ENCODE results near the gene PRRC2C. TPM values are rescaled to one million over a fixed set of nuclear protein-coding genes. Genes with fewer than 3 reads are reported as not detected.

PRRC2C gene
- polyA plus RNA-seq, 1 donor from 2014 or later = 42.4 TPM

DNA sequence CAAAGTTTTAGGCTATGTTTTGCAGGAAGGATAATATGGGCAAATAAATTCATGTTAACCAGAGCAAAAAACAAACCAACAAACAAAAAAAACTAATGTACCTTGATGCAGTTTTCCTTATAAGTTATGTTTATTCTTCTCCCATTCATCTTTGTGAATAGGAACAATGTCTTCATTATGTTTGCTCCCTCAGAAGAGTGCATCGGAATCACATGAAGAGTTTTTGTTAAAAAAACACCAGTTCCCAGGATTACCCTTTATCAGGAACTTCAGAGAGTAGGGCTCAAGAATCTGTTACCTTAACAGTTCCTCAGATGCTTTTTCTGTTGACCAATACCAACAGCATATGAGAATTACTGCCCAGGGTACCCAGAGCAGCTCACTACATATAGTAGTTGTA lies 14.6 kb upstream of the PRRC2C start:
- no peaks in the 10 kb centered on the region for H3K79me2 ChIP-seq (replicated peaks; ENCODE audit: insufficient read depth, low read length)
- H3K27ac ChIP-seq (ENCODE audit: low read length) = no peak overlapping the region
- no peak overlapping the region for H3K4me2 ChIP-seq (ENCODE audit: low read length)
- no peaks in the 10 kb centered on the region for H3F3A ChIP-seq (ENCODE audit: insufficient read depth, low read length, poor library complexity, severe bottlenecking)
- no peaks in the 10 kb centered on the region for H3K9me3 ChIP-seq (ENCODE audit: low read length)
- no peaks in the 10 kb centered on the region for H4K20me1 ChIP-seq (ENCODE audit: insufficient read depth)
- TF ChIP-seq, protein P1, sequence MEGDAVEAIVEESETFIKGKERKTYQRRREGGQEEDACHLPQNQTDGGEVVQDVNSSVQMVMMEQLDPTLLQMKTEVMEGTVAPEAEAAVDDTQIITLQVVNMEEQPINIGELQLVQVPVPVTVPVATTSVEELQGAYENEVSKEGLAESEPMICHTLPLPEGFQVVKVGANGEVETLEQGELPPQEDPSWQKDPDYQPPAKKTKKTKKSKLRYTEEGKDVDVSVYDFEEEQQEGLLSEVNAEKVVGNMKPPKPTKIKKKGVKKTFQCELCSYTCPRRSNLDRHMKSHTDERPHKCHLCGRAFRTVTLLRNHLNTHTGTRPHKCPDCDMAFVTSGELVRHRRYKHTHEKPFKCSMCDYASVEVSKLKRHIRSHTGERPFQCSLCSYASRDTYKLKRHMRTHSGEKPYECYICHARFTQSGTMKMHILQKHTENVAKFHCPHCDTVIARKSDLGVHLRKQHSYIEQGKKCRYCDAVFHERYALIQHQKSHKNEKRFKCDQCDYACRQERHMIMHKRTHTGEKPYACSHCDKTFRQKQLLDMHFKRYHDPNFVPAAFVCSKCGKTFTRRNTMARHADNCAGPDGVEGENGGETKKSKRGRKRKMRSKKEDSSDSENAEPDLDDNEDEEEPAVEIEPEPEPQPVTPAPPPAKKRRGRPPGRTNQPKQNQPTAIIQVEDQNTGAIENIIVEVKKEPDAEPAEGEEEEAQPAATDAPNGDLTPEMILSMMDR (IDR thresholded peaks at IDR 0.05; ENCODE audit: poor library complexity, severe bottlenecking) = no peak
- TF ChIP-seq EZH2 (IDR thresholded peaks at IDR 0.05; ENCODE audit: borderline replicate concordance, insufficient read depth, low read length, poor library complexity, severe bottlenecking) (no peak), MXI1 (conservative IDR thresholded peaks at IDR 0.05; ENCODE audit: poor library complexity, severe bottlenecking) (no peak), POLR2AphosphoS5 (IDR thresholded peaks at IDR 0.05) (no peak), EP300 (conservative IDR thresholded peaks at IDR 0.05; ENCODE audit: poor library complexity, severe bottlenecking) (no peak), SMC3 (conservative IDR thresholded peaks at IDR 0.05; ENCODE audit: poor library complexity) (no peak), RAD21 (conservative IDR thresholded peaks at IDR 0.05) (no peak), TAF1 (IDR thresholded peaks at IDR 0.05; ENCODE audit: low read depth) (no peak)
- TF ChIP-seq, protein P2, sequence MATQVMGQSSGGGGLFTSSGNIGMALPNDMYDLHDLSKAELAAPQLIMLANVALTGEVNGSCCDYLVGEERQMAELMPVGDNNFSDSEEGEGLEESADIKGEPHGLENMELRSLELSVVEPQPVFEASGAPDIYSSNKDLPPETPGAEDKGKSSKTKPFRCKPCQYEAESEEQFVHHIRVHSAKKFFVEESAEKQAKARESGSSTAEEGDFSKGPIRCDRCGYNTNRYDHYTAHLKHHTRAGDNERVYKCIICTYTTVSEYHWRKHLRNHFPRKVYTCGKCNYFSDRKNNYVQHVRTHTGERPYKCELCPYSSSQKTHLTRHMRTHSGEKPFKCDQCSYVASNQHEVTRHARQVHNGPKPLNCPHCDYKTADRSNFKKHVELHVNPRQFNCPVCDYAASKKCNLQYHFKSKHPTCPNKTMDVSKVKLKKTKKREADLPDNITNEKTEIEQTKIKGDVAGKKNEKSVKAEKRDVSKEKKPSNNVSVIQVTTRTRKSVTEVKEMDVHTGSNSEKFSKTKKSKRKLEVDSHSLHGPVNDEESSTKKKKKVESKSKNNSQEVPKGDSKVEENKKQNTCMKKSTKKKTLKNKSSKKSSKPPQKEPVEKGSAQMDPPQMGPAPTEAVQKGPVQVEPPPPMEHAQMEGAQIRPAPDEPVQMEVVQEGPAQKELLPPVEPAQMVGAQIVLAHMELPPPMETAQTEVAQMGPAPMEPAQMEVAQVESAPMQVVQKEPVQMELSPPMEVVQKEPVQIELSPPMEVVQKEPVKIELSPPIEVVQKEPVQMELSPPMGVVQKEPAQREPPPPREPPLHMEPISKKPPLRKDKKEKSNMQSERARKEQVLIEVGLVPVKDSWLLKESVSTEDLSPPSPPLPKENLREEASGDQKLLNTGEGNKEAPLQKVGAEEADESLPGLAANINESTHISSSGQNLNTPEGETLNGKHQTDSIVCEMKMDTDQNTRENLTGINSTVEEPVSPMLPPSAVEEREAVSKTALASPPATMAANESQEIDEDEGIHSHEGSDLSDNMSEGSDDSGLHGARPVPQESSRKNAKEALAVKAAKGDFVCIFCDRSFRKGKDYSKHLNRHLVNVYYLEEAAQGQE (IDR thresholded peaks at IDR 0.05; ENCODE audit: borderline replicate concordance) = no peak
- H3K9me2 ChIP-seq (ENCODE audit: insufficient read depth, low read length) = no peaks in the 10 kb centered on the region
- no peak overlapping the region for H3K9ac ChIP-seq (ENCODE audit: low read length)
- no peak overlapping the region for H3K4me3 ChIP-seq (ENCODE audit: low read length)
- H3K27me3 ChIP-seq (ENCODE audit: insufficient read depth, low read depth, low read length) = no peaks in the 10 kb centered on the region
- no peaks in the 10 kb centered on the region for H3K36me3 ChIP-seq (ENCODE audit: insufficient read depth, low read length)
- no peak overlapping the region for H2AFZ ChIP-seq (ENCODE audit: low read depth, low read length)

DNA sequence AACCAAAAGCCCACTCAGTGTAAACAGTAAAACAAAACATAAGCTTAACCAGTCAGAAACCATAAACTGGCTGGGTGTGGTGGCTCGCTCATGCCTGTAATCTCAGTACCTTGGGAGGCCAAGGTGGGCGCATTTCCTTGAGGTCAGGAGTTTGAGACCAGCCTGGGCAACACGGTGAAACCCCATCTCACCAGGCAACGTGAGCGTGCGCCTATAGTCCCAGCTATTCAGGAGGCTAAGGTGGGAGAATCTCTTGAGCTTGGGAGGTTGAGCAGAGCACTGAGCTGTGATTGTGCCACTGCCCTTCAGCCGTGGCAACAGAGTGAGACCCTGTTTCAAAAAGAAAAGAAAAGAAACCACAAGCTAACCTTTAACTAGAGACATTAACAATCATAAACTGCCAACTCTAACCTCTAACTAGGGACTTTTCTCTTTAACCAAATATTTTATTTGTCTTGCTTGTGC lies 13.1 kb upstream of the PRRC2C start:
- no peak overlapping the region for H3K4me3 ChIP-seq (ENCODE audit: low read length)
- H2AFZ ChIP-seq (ENCODE audit: low read depth, low read length) = no peak overlapping the region
- H3K9me2 ChIP-seq (ENCODE audit: insufficient read depth, low read length) = no peaks in the 10 kb centered on the region
- H3K36me3 ChIP-seq (ENCODE audit: insufficient read depth, low read length) = no peaks in the 10 kb centered on the region
- H4K20me1 ChIP-seq (ENCODE audit: insufficient read depth) = no peaks in the 10 kb centered on the region
- H3K79me2 ChIP-seq (replicated peaks; ENCODE audit: insufficient read depth, low read length) = no peaks in the 10 kb centered on the region
- H3K27ac ChIP-seq (ENCODE audit: low read length) = no peak overlapping the region
- no peak overlapping the region for H3K4me2 ChIP-seq (ENCODE audit: low read length)
- H3K27me3 ChIP-seq (ENCODE audit: insufficient read depth, low read depth, low read length) = no peaks in the 10 kb centered on the region
- H3F3A ChIP-seq (ENCODE audit: insufficient read depth, low read length, poor library complexity, severe bottlenecking) = no peaks in the 10 kb centered on the region
- H3K9me3 ChIP-seq (ENCODE audit: low read length) = no peaks in the 10 kb centered on the region
- H3K9ac ChIP-seq (ENCODE audit: low read length) = no peak overlapping the region
- TF ChIP-seq, protein P2 (IDR thresholded peaks at IDR 0.05; ENCODE audit: borderline replicate concordance) = no peak
